ENCODE measurements around the gene C1QTNF6. TPM values are rescaled to one million over a fixed set of nuclear protein-coding genes. Genes with fewer than 3 reads are reported as not detected.
A peak's percentile ranks its signal among the peaks of the same experiment; 100 is the strongest.

Gene C1QTNF6
- total RNA-seq, 2 donors from 2014 or later: 13.8 to 14.5 TPM

GRCh38 chr22:37186997-37187522 lies 987 bp downstream of the C1QTNF6 start:
- DNase-seq (ENCODE audit: low spot score in 2 of 2): no peak
- Mint-ChIP-seq H3K9me3 (no peaks in the 10 kb centered on the region), H3K27ac (no peak overlapping the region), H3K36me3 (peaks cover 0 to 8% of the 10 kb centered on the region in 2 donors)
- no peak for ATAC-seq

- peak; percentile 64 to 66 for ATAC-seq
Observed at GRCh38 chr22:37186228-37186996, 1.6 kb downstream of the C1QTNF6 start.

GRCh38 chr22:37185646-37186227 lies 2.3 kb downstream of the C1QTNF6 start:
- Mint-ChIP-seq H3K27ac (peak overlapping the region in 1 of 2 donors; percentile 6), H3K9me3 (no peaks in the 10 kb centered on the region), H3K36me3 (peaks cover 0 to 7% of the 10 kb centered on the region in 2 donors)
- DNase-seq (ENCODE audit: low spot score in 2 of 2) (no peak), ATAC-seq (no peak)

More at GRCh38 chr22:37186228-37186996, 1.6 kb downstream of the C1QTNF6 start:
- peaks cover 0 to 7% of the 10 kb centered on the region in 2 donors for H3K36me3 Mint-ChIP-seq
- H3K27ac Mint-ChIP-seq: peak overlapping the region; percentile 6 to 70
- DNase-seq (ENCODE audit: low spot score in 2 of 2): peak in 1 of 2 donors; percentile 42
- H3K9me3 Mint-ChIP-seq: no peaks in the 10 kb centered on the region

- Mint-ChIP-seq H3K36me3 (peaks cover 0 to 7% of the 10 kb centered on the region in 2 donors), H3K9me3 (no peaks in the 10 kb centered on the region), H3K27ac (no peak overlapping the region)
- ATAC-seq: no peak
- DNase-seq (ENCODE audit: low spot score in 2 of 2): peak in 1 of 2 donors; percentile 37
Observed at GRCh38 chr22:37184816-37185541, 3.1 kb downstream of the C1QTNF6 start.

- H3K9me3 Mint-ChIP-seq: no peaks in the 10 kb centered on the region
- DNase-seq (ENCODE audit: low spot score in 2 of 2) (no peak), ATAC-seq (no peak)
- no peak overlapping the region for H3K27ac Mint-ChIP-seq
- peaks cover 0 to 2% of the 10 kb centered on the region in 2 donors for H3K36me3 Mint-ChIP-seq
Observed at GRCh38 chr22:37184380-37184755, 3.7 kb downstream of the C1QTNF6 start.

- H3K36me3 Mint-ChIP-seq: no peaks in the 10 kb centered on the region
- no peaks in the 10 kb centered on the region for H3K9me3 Mint-ChIP-seq
- DNase-seq (ENCODE audit: low spot score in 2 of 2): no peak
- ATAC-seq: peak; percentile 13 to 29
- H3K27ac Mint-ChIP-seq: no peak overlapping the region
Observed at GRCh38 chr22:37183432-37184379, 4.3 kb downstream of the C1QTNF6 start.

- no peak for DNase-seq (ENCODE audit: low spot score in 2 of 2)
- Mint-ChIP-seq H3K27ac (peak overlapping the region in 1 of 2 donors; percentile 14), H3K36me3 (no peaks in the 10 kb centered on the region), H3K9me3 (no peaks in the 10 kb centered on the region)
- no peak for ATAC-seq
Observed at GRCh38 chr22:37182949-37183245, 5.2 kb downstream of the C1QTNF6 start.

- Mint-ChIP-seq H3K27ac (peak overlapping the region; percentile 51 to 55), H3K9me3 (no peaks in the 10 kb centered on the region), H3K36me3 (no peaks in the 10 kb centered on the region)
- DNase-seq (ENCODE audit: low spot score in 2 of 2) (no peak), ATAC-seq (peak in 1 of 2 donors; percentile 39)
Observed at GRCh38 chr22:37182101-37182948, 5.7 kb downstream of the C1QTNF6 start.

- Mint-ChIP-seq H3K27ac (peak overlapping the region; percentile 51 to 55), H3K36me3 (no peaks in the 10 kb centered on the region), H3K9me3 (no peaks in the 10 kb centered on the region)
- no peak for ATAC-seq
- no peak for DNase-seq (ENCODE audit: low spot score in 2 of 2)
Observed at GRCh38 chr22:37181681-37182080, 6.4 kb downstream of the C1QTNF6 start.

- ATAC-seq (no peak), DNase-seq (ENCODE audit: low spot score in 2 of 2) (peak in 1 of 2 donors; percentile 43)
- Mint-ChIP-seq H3K27ac (peak overlapping the region in 1 of 2 donors; percentile 51), H3K36me3 (no peaks in the 10 kb centered on the region), H3K9me3 (no peaks in the 10 kb centered on the region)
Observed at GRCh38 chr22:37180531-37181231, 7.4 kb downstream of the C1QTNF6 start.

GRCh38 chr22:37179622-37180420 lies 8.2 kb downstream of the C1QTNF6 start:
- ATAC-seq (no peak), DNase-seq (ENCODE audit: low spot score in 2 of 2) (peak in 1 of 2 donors; percentile 56)
- Mint-ChIP-seq H3K36me3 (no peaks in the 10 kb centered on the region), H3K27ac (peak overlapping the region in 1 of 2 donors; percentile 51), H3K9me3 (no peaks in the 10 kb centered on the region)

- Mint-ChIP-seq H3K36me3 (no peaks in the 10 kb centered on the region), H3K9me3 (no peaks in the 10 kb centered on the region), H3K27ac (no peak overlapping the region)
- DNase-seq (ENCODE audit: low spot score in 2 of 2): no peak
- no peak for ATAC-seq
Observed at GRCh38 chr22:37179126-37179470, 8.9 kb downstream of the C1QTNF6 start.

GRCh38 chr22:37178350-37179125 lies 9.5 kb downstream of the C1QTNF6 start:
- no peaks in the 10 kb centered on the region for H3K36me3 Mint-ChIP-seq
- H3K27ac Mint-ChIP-seq: peak overlapping the region in 1 of 2 donors; percentile 12
- ATAC-seq: no peak
- no peak for DNase-seq (ENCODE audit: low spot score in 2 of 2)
- no peaks in the 10 kb centered on the region for H3K9me3 Mint-ChIP-seq

GRCh38 chr22:37177755-37178154 lies 10.3 kb downstream of the C1QTNF6 start:
- H3K36me3 Mint-ChIP-seq: no peaks in the 10 kb centered on the region
- no peak for DNase-seq (ENCODE audit: low spot score in 2 of 2)

More at GRCh38 chr22:37177755-37178154, 10.3 kb downstream of the C1QTNF6 start:
- peak overlapping the region in 1 of 2 donors; percentile 12 for H3K27ac Mint-ChIP-seq
- H3K9me3 Mint-ChIP-seq: no peaks in the 10 kb centered on the region
- no peak for ATAC-seq
